ENCODE measurements around the gene MSANTD3. TPM values are rescaled to one million over a fixed set of nuclear protein-coding genes. Genes with fewer than 3 reads are reported as not detected.
A peak's percentile ranks its signal among the peaks of the same experiment; 100 is the strongest.

Gene MSANTD3
- total and polyA plus RNA-seq, 2 experiments from 2014 or later, result 27.6 to 48.6 TPM

- H3K9ac ChIP-seq, result no peak overlapping the region
- H4K20me1 ChIP-seq (ENCODE audit: insufficient read depth), result peaks cover 4% of the 10 kb centered on the region; the same call in 1 of the 2 replicates
- 99 to 100% methylated on average over 2 of the region's 2 CpGs for WGBS, 2 experiments (ENCODE audit: low coverage in 1 of 2, low lambda C conversion rate in 2 of 2, missing lambda C conversion rate in 2 of 2)
- H3K4me1 ChIP-seq (ENCODE audit: insufficient read depth), result no peaks in the 10 kb centered on the region
- no peaks in the 10 kb centered on the region for H3K9me3 ChIP-seq (ENCODE audit: low read depth)
- no peaks in the 10 kb centered on the region for H3F3A ChIP-seq (ENCODE audit: insufficient read depth)
- no peak overlapping the region for H3K4me2 ChIP-seq (ENCODE audit: unreplicated experiment)
- peaks cover 44% of the 10 kb centered on the region for H3K36me3 ChIP-seq (ENCODE audit: low read depth)
- H3K27ac ChIP-seq, result no peak overlapping the region
- H2AFZ ChIP-seq, result no peak overlapping the region
- TF ChIP-seq EZH2phosphoT487 (IDR thresholded peaks at IDR 0.05; ENCODE audit: insufficient read depth, low read depth) (no peak), EZH2 (IDR thresholded peaks at IDR 0.05; ENCODE audit: insufficient read depth, poor library complexity, severe bottlenecking) (no peak)
- DNase-seq, result no peak
- H3K79me2 ChIP-seq (ENCODE audit: insufficient read depth), result peaks cover 94% of the 10 kb centered on the region
- in situ Hi-C loops (cut with MboI), result no loop called here
- no peaks in the 10 kb centered on the region for H3K27me3 ChIP-seq (replicated peaks; ENCODE audit: insufficient read depth)
- H3K9me2 ChIP-seq (ENCODE audit: insufficient read depth), result no peaks in the 10 kb centered on the region
- no peak overlapping the region for H3K4me3 ChIP-seq
Measured at GRCh38 chr9:100449420-100449819, 22.5 kb downstream of the MSANTD3 start.

GRCh38 chr9:100452894-100453293 lies 26.0 kb downstream of the MSANTD3 start:
- TF ChIP-seq EZH2phosphoT487 (IDR thresholded peaks at IDR 0.05; ENCODE audit: insufficient read depth, low read depth), result no peak
- no peak for TF ChIP-seq EZH2 (IDR thresholded peaks at IDR 0.05; ENCODE audit: insufficient read depth, poor library complexity, severe bottlenecking)
- H4K20me1 ChIP-seq (ENCODE audit: insufficient read depth), result peaks cover 4% of the 10 kb centered on the region; the same call in 1 of the 2 replicates
- H3K4me1 ChIP-seq (ENCODE audit: insufficient read depth), result no peaks in the 10 kb centered on the region; the same call in 1 of the 2 replicates
- no peak overlapping the region for H3K9ac ChIP-seq
- H3K9me3 ChIP-seq (ENCODE audit: low read depth), result no peaks in the 10 kb centered on the region
- 95 to 97% methylated on average over 2 of the region's 2 CpGs for WGBS, 2 experiments (ENCODE audit: low coverage in 1 of 2, low lambda C conversion rate in 2 of 2, missing lambda C conversion rate in 2 of 2)
- H3K4me3 ChIP-seq, result no peak overlapping the region
- in situ Hi-C loops (cut with MboI), result no loop called here
- no peak overlapping the region for H3K4me2 ChIP-seq (ENCODE audit: unreplicated experiment)
- no peaks in the 10 kb centered on the region for H3K9me2 ChIP-seq (ENCODE audit: insufficient read depth)
- DNase-seq, result no peak
- H3F3A ChIP-seq (ENCODE audit: insufficient read depth), result peaks cover 7% of the 10 kb centered on the region; the same call in 1 of the 2 replicates
- H3K27me3 ChIP-seq (replicated peaks; ENCODE audit: insufficient read depth), result no peaks in the 10 kb centered on the region
- H2AFZ ChIP-seq, result no peak overlapping the region
- peaks cover 70% of the 10 kb centered on the region for H3K79me2 ChIP-seq (ENCODE audit: insufficient read depth)
- H3K27ac ChIP-seq, result no peak overlapping the region
- H3K36me3 ChIP-seq (ENCODE audit: low read depth), result peaks cover 30% of the 10 kb centered on the region

- Histone ChIP-seq H2AFZ (no peak overlapping the region), H3K9me3 (ENCODE audit: low read depth) (no peaks in the 10 kb centered on the region), H3K4me2 (ENCODE audit: unreplicated experiment) (no peak overlapping the region), H3F3A (ENCODE audit: insufficient read depth) (peaks cover 7% of the 10 kb centered on the region; the same call in 1 of the 2 replicates), H3K4me1 (ENCODE audit: insufficient read depth) (no peaks in the 10 kb centered on the region; the same call in 1 of the 2 replicates), H4K20me1 (ENCODE audit: insufficient read depth) (no peaks in the 10 kb centered on the region), H3K36me3 (ENCODE audit: low read depth) (peaks cover 27% of the 10 kb centered on the region; the same call in 1 of the 2 replicates), H3K27me3 (replicated peaks; ENCODE audit: insufficient read depth) (no peaks in the 10 kb centered on the region), H3K4me3 (no peak overlapping the region), H3K9me2 (ENCODE audit: insufficient read depth) (no peaks in the 10 kb centered on the region), H3K79me2 (ENCODE audit: insufficient read depth) (peaks cover 44% of the 10 kb centered on the region), H3K9ac (no peak overlapping the region), H3K27ac (no peak overlapping the region)
- in situ Hi-C loops (cut with MboI), result no loop called here
- DNase-seq, result peak; percentile 39
- TF ChIP-seq EZH2phosphoT487 (IDR thresholded peaks at IDR 0.05; ENCODE audit: insufficient read depth, low read depth) (no peak), EZH2 (IDR thresholded peaks at IDR 0.05; ENCODE audit: insufficient read depth, poor library complexity, severe bottlenecking) (no peak)
Measured at GRCh38 chr9:100455470-100455869, 28.5 kb downstream of the MSANTD3 start.

DNA sequence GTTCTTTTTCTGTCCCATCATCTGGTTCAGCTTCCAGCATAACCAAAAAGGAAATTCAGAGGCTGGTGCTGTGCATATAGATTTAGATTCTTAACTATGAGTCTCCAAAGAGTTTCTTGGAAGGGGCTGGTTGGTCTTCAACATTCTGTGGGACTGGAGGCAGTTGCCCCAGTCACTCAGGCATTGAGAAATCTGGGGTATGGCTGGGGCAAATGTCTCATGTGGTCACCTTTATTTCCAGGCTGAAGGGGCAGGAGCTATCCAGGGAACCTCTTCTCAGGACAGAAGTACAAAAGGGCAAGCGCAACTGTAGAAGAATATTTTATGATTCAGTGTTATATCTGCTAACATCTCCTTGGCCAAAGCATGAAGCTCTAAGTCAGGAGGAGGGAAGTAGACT lies 30.6 kb downstream of the MSANTD3 start:
- Histone ChIP-seq H2AFZ (no peak overlapping the region), H3K4me3 (no peak overlapping the region), H3K4me1 (ENCODE audit: insufficient read depth) (no peaks in the 10 kb centered on the region; the same call in 1 of the 2 replicates), H3K4me2 (ENCODE audit: unreplicated experiment) (no peak overlapping the region), H3F3A (ENCODE audit: insufficient read depth) (peaks cover 7% of the 10 kb centered on the region; the same call in 1 of the 2 replicates), H3K9ac (no peak overlapping the region), H3K79me2 (ENCODE audit: insufficient read depth) (peaks cover 23% of the 10 kb centered on the region), H3K36me3 (ENCODE audit: low read depth) (peaks cover 12% of the 10 kb centered on the region; the same call in 1 of the 2 replicates), H3K9me2 (ENCODE audit: insufficient read depth) (no peaks in the 10 kb centered on the region), H3K27ac (no peak overlapping the region), H3K27me3 (replicated peaks; ENCODE audit: insufficient read depth) (no peaks in the 10 kb centered on the region), H4K20me1 (ENCODE audit: insufficient read depth) (no peaks in the 10 kb centered on the region), H3K9me3 (ENCODE audit: low read depth) (no peaks in the 10 kb centered on the region)
- DNase-seq, result no peak
- 100% methylated on average over 1 of the region's 1 CpG for WGBS, 2 experiments (ENCODE audit: low coverage in 1 of 2, low lambda C conversion rate in 2 of 2, missing lambda C conversion rate in 2 of 2)
- in situ Hi-C loops (cut with MboI), result no loop called here
- no peak for TF ChIP-seq EZH2phosphoT487 (IDR thresholded peaks at IDR 0.05; ENCODE audit: insufficient read depth, low read depth)
- no peak for TF ChIP-seq EZH2 (IDR thresholded peaks at IDR 0.05; ENCODE audit: insufficient read depth, poor library complexity, severe bottlenecking)
